BE2C (cell line): ENCODE measurements around the gene ERG.

Experiments
- DNase-seq: peaks from one replicate; pipeline ENCODE4 v3.0.0-alpha.2; 2020
- H3K27me3 ChIP-seq: fragments of 250-450 bp; sonication (Bioruptor Pico); 2 replicates; pipeline ENCODE4 v1.5.1; 2020; ENCODE audit warnings: mild to moderate bottlenecking
- H3K36me3 ChIP-seq: fragments of 250-450 bp; sonication (Bioruptor Pico); 2 replicates; pipeline ENCODE4 v1.5.1; 2020; ENCODE audit warnings: mild to moderate bottlenecking
- H3K4me1 ChIP-seq: fragments of 250-450 bp; sonication (Bioruptor Pico); 2 replicates; pipeline ENCODE4 v1.5.1; 2020
- H3K4me3 ChIP-seq: 2 replicates; pipeline ENCODE4 v1.5.1; 2011; ENCODE audit warnings: low read depth, low read length
- H3K9me3 ChIP-seq: fragments of 250-450 bp; sonication (Bioruptor Pico); 2 replicates; pipeline ENCODE4 v1.5.1; 2020
- TF ChIP-seq, protein P1 (sequence below): IDR thresholded peaks from 2 replicates; pipeline ENCODE4 v1.5.1; 2012; ENCODE audit warnings: mild to moderate bottlenecking, low read depth, low read length

ERG gene

GRCh38 chr21:38504066-38504465 is 5.8 kb upstream of the ERG start:
- TF ChIP-seq, protein P1, sequence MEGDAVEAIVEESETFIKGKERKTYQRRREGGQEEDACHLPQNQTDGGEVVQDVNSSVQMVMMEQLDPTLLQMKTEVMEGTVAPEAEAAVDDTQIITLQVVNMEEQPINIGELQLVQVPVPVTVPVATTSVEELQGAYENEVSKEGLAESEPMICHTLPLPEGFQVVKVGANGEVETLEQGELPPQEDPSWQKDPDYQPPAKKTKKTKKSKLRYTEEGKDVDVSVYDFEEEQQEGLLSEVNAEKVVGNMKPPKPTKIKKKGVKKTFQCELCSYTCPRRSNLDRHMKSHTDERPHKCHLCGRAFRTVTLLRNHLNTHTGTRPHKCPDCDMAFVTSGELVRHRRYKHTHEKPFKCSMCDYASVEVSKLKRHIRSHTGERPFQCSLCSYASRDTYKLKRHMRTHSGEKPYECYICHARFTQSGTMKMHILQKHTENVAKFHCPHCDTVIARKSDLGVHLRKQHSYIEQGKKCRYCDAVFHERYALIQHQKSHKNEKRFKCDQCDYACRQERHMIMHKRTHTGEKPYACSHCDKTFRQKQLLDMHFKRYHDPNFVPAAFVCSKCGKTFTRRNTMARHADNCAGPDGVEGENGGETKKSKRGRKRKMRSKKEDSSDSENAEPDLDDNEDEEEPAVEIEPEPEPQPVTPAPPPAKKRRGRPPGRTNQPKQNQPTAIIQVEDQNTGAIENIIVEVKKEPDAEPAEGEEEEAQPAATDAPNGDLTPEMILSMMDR: no peak
- no peaks in the 10 kb centered on the region for H3K36me3 ChIP-seq
- DNase-seq: no peak
- H3K4me3 ChIP-seq: no peak overlapping the region
- H3K9me3 ChIP-seq: no peaks in the 10 kb centered on the region
- H3K4me1 ChIP-seq: peaks cover 5% of the 10 kb centered on the region; the same call in 1 of the 2 replicates
- no peaks in the 10 kb centered on the region for H3K27me3 ChIP-seq

GRCh38 chr21:38503583-38503982 is 5.3 kb upstream of the ERG start:
- no peaks in the 10 kb centered on the region for H3K36me3 ChIP-seq
- H3K4me1 ChIP-seq: peaks cover 5% of the 10 kb centered on the region; the same call in 1 of the 2 replicates
- no peaks in the 10 kb centered on the region for H3K9me3 ChIP-seq
- DNase-seq: peak; percentile 33
- TF ChIP-seq, protein P1: no peak
- H3K27me3 ChIP-seq: no peaks in the 10 kb centered on the region
- no peak overlapping the region for H3K4me3 ChIP-seq

DNA sequence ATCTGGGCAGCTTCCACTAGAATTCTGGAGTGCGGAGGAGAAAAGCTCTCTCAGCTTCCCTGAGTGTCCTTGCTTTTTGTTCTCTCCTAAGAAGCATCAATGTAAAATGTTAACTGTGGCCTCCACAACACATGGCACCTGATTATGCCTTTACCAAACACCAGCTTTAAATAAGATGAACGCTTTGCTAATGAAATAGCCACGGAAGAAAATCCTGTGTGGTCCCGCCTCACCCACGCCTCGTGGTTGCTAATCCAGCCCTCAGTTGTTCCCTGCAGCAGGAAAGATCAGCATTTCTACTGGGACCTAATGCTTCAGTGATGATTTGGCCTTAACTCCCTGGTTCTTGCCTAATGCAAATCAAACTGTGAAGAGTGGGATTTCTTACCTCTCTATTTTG is 1.8 kb upstream of the ERG start:
- H3K4me3 ChIP-seq: no peak overlapping the region
- no peak for DNase-seq
- no peaks in the 10 kb centered on the region for H3K36me3 ChIP-seq
- H3K27me3 ChIP-seq: no peaks in the 10 kb centered on the region
- H3K4me1 ChIP-seq: peaks cover 5% of the 10 kb centered on the region; the same call in 1 of the 2 replicates
- no peaks in the 10 kb centered on the region for H3K9me3 ChIP-seq
- TF ChIP-seq, protein P1: no peak

- H3K36me3 ChIP-seq: no peaks in the 10 kb centered on the region
- TF ChIP-seq, protein P1: no peak
- peaks cover 5% of the 10 kb centered on the region; the same call in 1 of the 2 replicates for H3K4me1 ChIP-seq
- no peak overlapping the region for H3K4me3 ChIP-seq
- DNase-seq: no peak
- no peaks in the 10 kb centered on the region for H3K27me3 ChIP-seq
- H3K9me3 ChIP-seq: no peaks in the 10 kb centered on the region
Observed at GRCh38 chr21:38499296-38499695, 1.0 kb upstream of the ERG start.

- Histone ChIP-seq H3K9me3 (no peaks in the 10 kb centered on the region), H3K4me3 (no peak overlapping the region), H3K4me1 (no peaks in the 10 kb centered on the region), H3K36me3 (no peaks in the 10 kb centered on the region), H3K27me3 (no peaks in the 10 kb centered on the region)
- DNase-seq: no peak
- TF ChIP-seq, protein P1: no peak
Observed at GRCh38 chr21:38496224-38496623, 2.1 kb downstream of the ERG start.

- no peak for DNase-seq
- TF ChIP-seq, protein P1: no peak
- no peaks in the 10 kb centered on the region for H3K9me3 ChIP-seq
- H3K36me3 ChIP-seq: no peaks in the 10 kb centered on the region
- no peak overlapping the region for H3K4me3 ChIP-seq
- H3K4me1 ChIP-seq: no peaks in the 10 kb centered on the region
- H3K27me3 ChIP-seq: no peaks in the 10 kb centered on the region
Observed at GRCh38 chr21:38495696-38496095, 2.6 kb downstream of the ERG start.
